ENCODE data around the gene EFNA4. TPM values are rescaled to one million over a fixed set of nuclear protein-coding genes. Genes with fewer than 3 reads are reported as not detected.

EFNA4 gene
- total and polyA plus RNA-seq, 9 of the 15 experiments (the other 6 are each of a cell fraction or from before 2014, with no cell fraction given), result 0.68 to 7.4 (median 6.1) TPM

DNA sequence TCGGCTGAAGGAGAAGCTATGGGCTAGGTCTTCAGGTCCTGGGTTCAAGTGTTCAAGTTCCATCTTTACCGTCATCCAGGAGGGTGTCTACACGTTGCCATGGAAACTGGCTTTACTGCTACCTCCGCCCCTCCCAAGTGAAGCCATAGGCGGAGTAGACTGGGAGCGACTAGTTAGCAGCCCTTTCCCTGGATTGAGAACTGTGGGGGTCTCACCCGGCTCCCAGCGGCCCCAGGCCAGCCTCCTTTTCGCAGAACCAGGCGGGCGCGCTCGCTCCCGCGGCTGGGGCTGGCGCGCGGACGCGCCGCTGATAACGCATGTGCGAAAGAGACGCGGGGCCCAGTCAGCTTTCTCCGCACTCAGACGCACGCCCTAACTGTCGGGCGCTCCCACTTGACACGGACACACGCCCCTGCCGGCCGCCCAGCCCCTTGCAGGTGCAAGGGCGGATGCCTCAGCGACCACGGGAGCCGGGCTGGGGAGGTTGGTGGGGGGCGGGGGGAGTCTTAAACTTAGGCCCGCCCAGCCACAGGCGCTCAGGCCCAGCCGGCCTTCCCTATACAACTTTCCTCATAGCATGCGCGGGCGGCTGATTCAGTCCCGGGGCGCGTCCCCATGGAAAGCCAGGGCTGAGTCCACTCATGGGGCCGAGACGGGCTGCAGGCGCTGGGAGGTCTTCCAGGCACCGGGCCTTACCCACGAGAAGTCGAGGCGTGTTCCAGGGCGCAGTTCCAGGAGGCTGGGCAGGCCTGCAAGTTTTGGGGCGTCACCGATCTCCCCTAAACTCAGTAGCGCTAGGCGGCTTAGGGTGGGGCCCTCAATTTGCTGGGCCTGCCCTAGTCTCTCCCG, 7.4 kb downstream of the EFNA4 start (continued):
- no peak for TF ChIP-seq ILK (tag; IDR thresholded peaks at IDR 0.05; ENCODE audit: borderline replicate concordance, low read depth)
- TF ChIP-seq, protein P1, sequence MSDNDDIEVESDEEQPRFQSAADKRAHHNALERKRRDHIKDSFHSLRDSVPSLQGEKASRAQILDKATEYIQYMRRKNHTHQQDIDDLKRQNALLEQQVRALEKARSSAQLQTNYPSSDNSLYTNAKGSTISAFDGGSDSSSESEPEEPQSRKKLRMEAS (CRISPR knock-in tag; IDR thresholded peaks at IDR 0.05), result peak; percentile 99
- no peak for TF ChIP-seq ZNF717 (CRISPR knock-in tag; IDR thresholded peaks at IDR 0.05)
- TF ChIP-seq, protein P2, sequence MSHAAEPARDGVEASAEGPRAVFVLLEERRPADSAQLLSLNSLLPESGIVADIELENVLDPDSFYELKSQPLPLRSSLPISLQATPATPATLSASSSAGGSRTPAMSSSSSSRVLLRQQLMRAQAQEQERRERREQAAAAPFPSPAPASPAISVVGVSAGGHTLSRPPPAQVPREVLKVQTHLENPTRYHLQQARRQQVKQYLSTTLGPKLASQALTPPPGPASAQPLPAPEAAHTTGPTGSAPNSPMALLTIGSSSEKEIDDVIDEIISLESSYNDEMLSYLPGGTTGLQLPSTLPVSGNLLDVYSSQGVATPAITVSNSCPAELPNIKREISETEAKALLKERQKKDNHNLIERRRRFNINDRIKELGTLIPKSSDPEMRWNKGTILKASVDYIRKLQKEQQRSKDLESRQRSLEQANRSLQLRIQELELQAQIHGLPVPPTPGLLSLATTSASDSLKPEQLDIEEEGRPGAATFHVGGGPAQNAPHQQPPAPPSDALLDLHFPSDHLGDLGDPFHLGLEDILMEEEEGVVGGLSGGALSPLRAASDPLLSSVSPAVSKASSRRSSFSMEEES (CRISPR knock-in tag; IDR thresholded peaks at IDR 0.05), result no peak
- TF ChIP-seq, protein P3, sequence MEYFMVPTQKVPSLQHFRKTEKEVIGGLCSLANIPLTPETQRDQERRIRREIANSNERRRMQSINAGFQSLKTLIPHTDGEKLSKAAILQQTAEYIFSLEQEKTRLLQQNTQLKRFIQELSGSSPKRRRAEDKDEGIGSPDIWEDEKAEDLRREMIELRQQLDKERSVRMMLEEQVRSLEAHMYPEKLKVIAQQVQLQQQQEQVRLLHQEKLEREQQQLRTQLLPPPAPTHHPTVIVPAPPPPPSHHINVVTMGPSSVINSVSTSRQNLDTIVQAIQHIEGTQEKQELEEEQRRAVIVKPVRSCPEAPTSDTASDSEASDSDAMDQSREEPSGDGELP (CRISPR knock-in tag; IDR thresholded peaks at IDR 0.05; ENCODE audit: borderline replicate concordance), result peak; percentile 85
- TF ChIP-seq, protein P4, sequence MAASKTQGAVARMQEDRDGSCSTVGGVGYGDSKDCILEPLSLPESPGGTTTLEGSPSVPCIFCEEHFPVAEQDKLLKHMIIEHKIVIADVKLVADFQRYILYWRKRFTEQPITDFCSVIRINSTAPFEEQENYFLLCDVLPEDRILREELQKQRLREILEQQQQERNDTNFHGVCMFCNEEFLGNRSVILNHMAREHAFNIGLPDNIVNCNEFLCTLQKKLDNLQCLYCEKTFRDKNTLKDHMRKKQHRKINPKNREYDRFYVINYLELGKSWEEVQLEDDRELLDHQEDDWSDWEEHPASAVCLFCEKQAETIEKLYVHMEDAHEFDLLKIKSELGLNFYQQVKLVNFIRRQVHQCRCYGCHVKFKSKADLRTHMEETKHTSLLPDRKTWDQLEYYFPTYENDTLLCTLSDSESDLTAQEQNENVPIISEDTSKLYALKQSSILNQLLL (CRISPR knock-in tag; IDR thresholded peaks at IDR 0.05; ENCODE audit: borderline replicate concordance), result no peak
- peak; percentile 49; the same call in 1 of the 2 replicates for TF ChIP-seq ETV5 (CRISPR knock-in tag; IDR thresholded peaks at IDR 0.05; ENCODE audit: low read depth)
- no peak for TF ChIP-seq STAT5B (CRISPR knock-in tag; IDR thresholded peaks at IDR 0.05)
- TF ChIP-seq, protein P5, sequence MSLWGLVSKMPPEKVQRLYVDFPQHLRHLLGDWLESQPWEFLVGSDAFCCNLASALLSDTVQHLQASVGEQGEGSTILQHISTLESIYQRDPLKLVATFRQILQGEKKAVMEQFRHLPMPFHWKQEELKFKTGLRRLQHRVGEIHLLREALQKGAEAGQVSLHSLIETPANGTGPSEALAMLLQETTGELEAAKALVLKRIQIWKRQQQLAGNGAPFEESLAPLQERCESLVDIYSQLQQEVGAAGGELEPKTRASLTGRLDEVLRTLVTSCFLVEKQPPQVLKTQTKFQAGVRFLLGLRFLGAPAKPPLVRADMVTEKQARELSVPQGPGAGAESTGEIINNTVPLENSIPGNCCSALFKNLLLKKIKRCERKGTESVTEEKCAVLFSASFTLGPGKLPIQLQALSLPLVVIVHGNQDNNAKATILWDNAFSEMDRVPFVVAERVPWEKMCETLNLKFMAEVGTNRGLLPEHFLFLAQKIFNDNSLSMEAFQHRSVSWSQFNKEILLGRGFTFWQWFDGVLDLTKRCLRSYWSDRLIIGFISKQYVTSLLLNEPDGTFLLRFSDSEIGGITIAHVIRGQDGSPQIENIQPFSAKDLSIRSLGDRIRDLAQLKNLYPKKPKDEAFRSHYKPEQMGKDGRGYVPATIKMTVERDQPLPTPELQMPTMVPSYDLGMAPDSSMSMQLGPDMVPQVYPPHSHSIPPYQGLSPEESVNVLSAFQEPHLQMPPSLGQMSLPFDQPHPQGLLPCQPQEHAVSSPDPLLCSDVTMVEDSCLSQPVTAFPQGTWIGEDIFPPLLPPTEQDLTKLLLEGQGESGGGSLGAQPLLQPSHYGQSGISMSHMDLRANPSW (CRISPR knock-in tag; IDR thresholded peaks at IDR 0.05), result no peak
- peak; percentile 87; the same call in 1 of the 2 replicates for TF ChIP-seq ZBTB7A (IDR thresholded peaks at IDR 0.05; ENCODE audit: borderline replicate concordance, control insufficient read depth, low read depth, low read length)
- TF ChIP-seq FOXK1 (CRISPR knock-in tag; IDR thresholded peaks at IDR 0.05; ENCODE audit: borderline replicate concordance), result no peak
- TF ChIP-seq PPARD (CRISPR knock-in tag; IDR thresholded peaks at IDR 0.05), result no peak
- TF ChIP-seq, protein P6, sequence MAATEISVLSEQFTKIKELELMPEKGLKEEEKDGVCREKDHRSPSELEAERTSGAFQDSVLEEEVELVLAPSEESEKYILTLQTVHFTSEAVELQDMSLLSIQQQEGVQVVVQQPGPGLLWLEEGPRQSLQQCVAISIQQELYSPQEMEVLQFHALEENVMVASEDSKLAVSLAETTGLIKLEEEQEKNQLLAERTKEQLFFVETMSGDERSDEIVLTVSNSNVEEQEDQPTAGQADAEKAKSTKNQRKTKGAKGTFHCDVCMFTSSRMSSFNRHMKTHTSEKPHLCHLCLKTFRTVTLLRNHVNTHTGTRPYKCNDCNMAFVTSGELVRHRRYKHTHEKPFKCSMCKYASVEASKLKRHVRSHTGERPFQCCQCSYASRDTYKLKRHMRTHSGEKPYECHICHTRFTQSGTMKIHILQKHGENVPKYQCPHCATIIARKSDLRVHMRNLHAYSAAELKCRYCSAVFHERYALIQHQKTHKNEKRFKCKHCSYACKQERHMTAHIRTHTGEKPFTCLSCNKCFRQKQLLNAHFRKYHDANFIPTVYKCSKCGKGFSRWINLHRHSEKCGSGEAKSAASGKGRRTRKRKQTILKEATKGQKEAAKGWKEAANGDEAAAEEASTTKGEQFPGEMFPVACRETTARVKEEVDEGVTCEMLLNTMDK (IDR thresholded peaks at IDR 0.05; ENCODE audit: borderline replicate concordance, insufficient read depth, low read depth, low read length, poor library complexity, severe bottlenecking), result peak; percentile 54
- TF ChIP-seq MEIS2 (IDR thresholded peaks at IDR 0.05; ENCODE audit: partially characterized antibody), result peak; percentile 39
- TF ChIP-seq EP400 (IDR thresholded peaks at IDR 0.05), result peak; percentile 53; the same call in 1 of the 2 replicates
- no peak for TF ChIP-seq ELF4 (CRISPR knock-in tag; IDR thresholded peaks at IDR 0.05)
- TF ChIP-seq ZNF75A (CRISPR knock-in tag; IDR thresholded peaks at IDR 0.05), result no peak

Data from K562 (cell line).